DND-41 (cell line): ENCODE data around the gene ABHD16A.
A peak's percentile ranks its signal among the peaks of the same experiment; 100 is the strongest.

Experiments used
- ATAC-seq: fragments of 200-7000 bp; cut with Tn5 transposase; 3 replicates; pipeline ENCODE4 v1.9.1; 2021; ENCODE audit warnings: low read depth; ENCODE audit not compliant: insufficient read depth
- DNase-seq: peaks from one replicate; pipeline ENCODE4 v3.0.0-alpha.2; 2020
- H2AFZ ChIP-seq: 2 replicates; pipeline ENCODE4 v1.6.0; 2012; ENCODE audit warnings: low read depth, low read length
- H3K27ac ChIP-seq: 2 replicates; pipeline ENCODE4 v1.5.1; 2012; ENCODE audit warnings: low read length, inconsistent platforms
- H3K27me3 ChIP-seq: fragments of 200-600 bp; sonication (generic); 2 replicates; pipeline ENCODE4 v1.6.0; 2012; ENCODE audit warnings: low read length, mild to moderate bottlenecking, inconsistent platforms; ENCODE audit not compliant: insufficient read depth, poor library complexity
- H3K36me3 ChIP-seq: 2 replicates; pipeline ENCODE4 v1.5.1; 2012; ENCODE audit warnings: low read length, inconsistent platforms; ENCODE audit not compliant: insufficient read depth
- H3K4me1 ChIP-seq: 2 replicates; pipeline ENCODE4 v1.5.1; 2012; ENCODE audit warnings: mild to moderate bottlenecking, low read length; ENCODE audit not compliant: insufficient read depth
- H3K4me2 ChIP-seq: 2 replicates; pipeline ENCODE4 v1.6.0; 2012; ENCODE audit warnings: mild to moderate bottlenecking, moderate library complexity, low read length, inconsistent platforms; ENCODE audit not compliant: insufficient read depth
- H3K4me3 ChIP-seq, 2 experiments: fragments of 200-600 bp in 1 of 2; shearing (Covaris generic) in 1 of 2; 2 replicates each; pipeline ENCODE4 v1.5.1; 2012 to 2016; ENCODE audit warnings: inconsistent platforms in 2 of 2, low read length in 2 of 2, mild to moderate bottlenecking in 2 of 2, low read depth in 1 of 2, moderate library complexity in 1 of 2
- H3K79me2 ChIP-seq: 2 replicates; pipeline ENCODE4 v1.6.0; 2012; ENCODE audit warnings: low read length, inconsistent platforms; ENCODE audit not compliant: insufficient read depth
- H3K9ac ChIP-seq: 2 replicates; pipeline ENCODE4 v1.6.0; 2012; ENCODE audit warnings: low read depth, mild to moderate bottlenecking, inconsistent platforms, low read length, moderate library complexity
- H3K9me3 ChIP-seq: 2 replicates; pipeline ENCODE4 v1.5.1; 2012; ENCODE audit warnings: low read length, moderate library complexity, mild to moderate bottlenecking, inconsistent platforms; ENCODE audit not compliant: insufficient read depth, severe bottlenecking
- H4K20me1 ChIP-seq: 2 replicates; pipeline ENCODE4 v1.6.0; 2012; ENCODE audit warnings: low read length; ENCODE audit not compliant: insufficient read depth
- CTCF ChIP-seq: IDR thresholded peaks from 2 replicates; pipeline ENCODE4 v1.5.1; 2012; ENCODE audit warnings: borderline replicate concordance, low read length, moderate library complexity, mild to moderate bottlenecking; ENCODE audit not compliant: poor library complexity, severe bottlenecking; ENCODE audit errors: extremely low read depth
- EZH2 ChIP-seq: IDR thresholded peaks from 3 replicates; pipeline ENCODE4 v1.6.1; 2012; ENCODE audit warnings: borderline replicate concordance, low read depth, mild to moderate bottlenecking, moderate library complexity, low read length, inconsistent platforms; ENCODE audit not compliant: severe bottlenecking

The ABHD16A gene

GRCh38 chr6:31736021-31736767, 33.1 kb upstream of the ABHD16A start, which contains the start of gene CLIC1:
TSS of gene CLIC1 (minus strand) at chr6:31736530. CDS start at chr6:31736300, 230 bp downstream.
- Histone ChIP-seq H3K9me3 (no peaks in the 10 kb centered on the region), H2AFZ (peak within 1 kb of the TSS; percentile 71), H3K36me3 (peaks cover 32% of the 10 kb centered on the region), H4K20me1 (peaks cover 19% of the 10 kb centered on the region), H3K4me2 (peak within 1 kb of the TSS; percentile 76), H3K4me1 (peaks cover 62% of the 10 kb centered on the region), H3K9ac (peak within 1 kb of the TSS; percentile 99), H3K27ac (peak within 1 kb of the TSS; percentile 96), H3K79me2 (peaks cover 58% of the 10 kb centered on the region), H3K4me3 (peak within 1 kb of the TSS; percentile 49 to 81), H3K27me3 (no peaks in the 10 kb centered on the region)
- no peak for TF ChIP-seq EZH2
- no peak for TF ChIP-seq CTCF
- DNase-seq (peak; percentile 86), ATAC-seq (peak; percentile 37)

- peaks cover 19% of the 10 kb centered on the region for H4K20me1 ChIP-seq
- H3K4me3 ChIP-seq: peak overlapping the region; percentile 49 to 81
- H3K27me3 ChIP-seq: no peaks in the 10 kb centered on the region
- peak overlapping the region; percentile 99 for H3K9ac ChIP-seq
- peaks cover 60% of the 10 kb centered on the region for H3K4me1 ChIP-seq
- H3K27ac ChIP-seq: peak overlapping the region; percentile 96
- ATAC-seq: peak; percentile 13; the same call in 2 of the 3 replicates
- peaks cover 36% of the 10 kb centered on the region for H3K36me3 ChIP-seq
- H3K4me2 ChIP-seq: peak overlapping the region; percentile 76
- DNase-seq: peak; percentile 70
- peaks cover 45% of the 10 kb centered on the region for H3K79me2 ChIP-seq
- H3K9me3 ChIP-seq: no peaks in the 10 kb centered on the region
- peak overlapping the region; percentile 16; the same call in 1 of the 2 replicates for H2AFZ ChIP-seq
- TF ChIP-seq CTCF (no peak), EZH2 (no peak)
Measured at GRCh38 chr6:31734821-31735406, 31.8 kb upstream of the ABHD16A start.

DNA sequence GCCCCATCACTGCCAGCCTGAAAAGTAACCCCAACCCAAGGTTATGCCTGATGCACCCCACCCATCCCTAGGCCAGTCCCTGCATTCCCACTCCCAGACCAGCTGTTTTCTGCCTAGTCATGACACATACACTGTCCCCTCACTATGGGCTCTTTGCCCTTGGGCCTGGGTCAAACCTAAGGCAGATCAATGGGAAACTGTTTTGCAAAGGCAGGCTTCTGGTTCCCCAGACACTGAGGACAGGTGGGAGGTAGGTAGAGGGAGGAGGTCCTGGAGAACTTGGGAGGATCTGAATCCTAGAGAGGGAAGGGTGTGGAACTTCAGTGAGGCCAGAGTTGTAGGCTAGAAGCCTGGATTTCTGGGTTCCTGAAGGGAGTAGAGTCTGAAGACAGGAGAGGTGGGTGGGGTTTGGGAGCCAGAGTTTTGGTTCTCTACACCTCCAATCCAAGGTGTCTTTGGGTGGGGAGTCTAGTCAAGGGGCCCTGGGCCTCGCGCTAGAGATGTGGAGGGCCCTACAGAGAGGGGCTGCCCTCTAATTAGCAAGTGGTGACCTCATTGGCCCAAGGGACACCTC, 31.2 kb upstream of the ABHD16A start:
- Histone ChIP-seq H3K27ac (peak overlapping the region; percentile 96), H2AFZ (no peak overlapping the region), H3K4me3 (peak overlapping the region in 1 of 2 experiments; percentile 81; a peak in 3 of 4 replicates), H4K20me1 (peaks cover 19% of the 10 kb centered on the region), H3K9me3 (no peaks in the 10 kb centered on the region), H3K36me3 (peaks cover 36% of the 10 kb centered on the region), H3K4me2 (peak overlapping the region; percentile 76), H3K9ac (peak overlapping the region; percentile 99), H3K27me3 (no peaks in the 10 kb centered on the region), H3K4me1 (peaks cover 65% of the 10 kb centered on the region), H3K79me2 (peaks cover 48% of the 10 kb centered on the region)
- DNase-seq (no peak), ATAC-seq (no peak)
- TF ChIP-seq EZH2 (no peak), CTCF (no peak)
